B cell (primary cell): Measurements from ENCODE around the gene RIPOR3. TPM values are rescaled to one million over a fixed set of nuclear protein-coding genes. Genes with fewer than 3 reads are reported as not detected.

Source experiments
- ATAC-seq: fragments of 200-7000 bp; cut with Tn5 transposase; one replicate; pipeline ENCODE4 v1.10.0; 2021; ENCODE audit warnings: low read depth, mild to moderate bottlenecking, moderate number of reproducible peaks, moderate library complexity
- CTCF ChIA-PET: fragments of 350-600 bp; sonication (Branson Sonifier 250); formaldehyde crosslinking; loops from one replicate; lab custom pipeline; 2021; ENCODE audit warnings: antibody characterized with exemption, inconsistent platforms; lab: Charles Lee
- POLR2A ChIA-PET: fragments of 350-600 bp; sonication (Branson Sonifier 250); formaldehyde crosslinking; loops from one replicate; lab custom pipeline; 2021; ENCODE audit warnings: antibody characterized with exemption; lab: Charles Lee
- DNase-seq: peaks from one replicate; pipeline ENCODE4 v3.0.0; 2013
- H2AFZ ChIP-seq: 2 replicates; pipeline ENCODE4 v1.6.1; 2012; ENCODE audit warnings: mild to moderate bottlenecking, low read depth, low read length; ENCODE audit not compliant: insufficient read depth, poor library complexity, severe bottlenecking
- H3K27ac ChIP-seq, 2 donors: 1 replicate in 1 of 2; 2 replicates in 1 of 2; pipeline ENCODE4 v1.5.1; 2012 to 2013; ENCODE audit warnings: low read length in 2 of 2, mild to moderate bottlenecking in 2 of 2, moderate library complexity in 1 of 2
- H3K27me3 ChIP-seq, 4 experiments: fragments of 200-600 bp in 1 of 4; sonication (generic) in 1 of 4; replicated peaks in 1 of 4; 1 replicate in 2 of 4; 2 replicates in 2 of 4; pipeline versions ENCODE4 v1.6.1 to v1.7.0; 2013 to 2016; ENCODE audit warnings: low read length in 3 of 4, mild to moderate bottlenecking in 2 of 4, mixed read lengths in 1 of 4, moderate library complexity in 1 of 4; ENCODE audit not compliant: insufficient read depth in 4 of 4, control insufficient read depth in 3 of 4; ENCODE audit errors: control extremely low read depth in 1 of 4
- H3K36me3 ChIP-seq, 2 experiments: replicated peaks in 1 of 2; 1 replicate in 1 of 2; 2 replicates in 1 of 2; pipeline versions ENCODE4 v1.6.1 to v1.7.1; 2013; ENCODE audit warnings: low read length in 1 of 2; ENCODE audit not compliant: insufficient read depth in 2 of 2, control insufficient read depth in 1 of 2; ENCODE audit errors: control extremely low read depth in 1 of 2, extremely low read depth in 1 of 2
- H3K4me1 ChIP-seq, 2 donors: fragments of 200-600 bp in 1 of 2; sonication (generic) in 1 of 2; 1 replicate in 1 of 2; 2 replicates in 1 of 2; pipeline versions ENCODE4 v1.5.1 to v1.6.1; 2013 to 2017; ENCODE audit warnings: low read length in 2 of 2; ENCODE audit not compliant: control insufficient read depth in 2 of 2, insufficient read depth in 2 of 2
- H3K4me2 ChIP-seq: replicated peaks from 2 replicates; pipeline ENCODE3; 2012; ENCODE audit warnings: mild to moderate bottlenecking, low read depth, low read length; ENCODE audit not compliant: poor library complexity, severe bottlenecking
- H3K4me3 ChIP-seq, 5 experiments: fragments of 200-600 bp in 1 of 5; sonication (generic) in 1 of 5; 1 replicate in 3 of 5; 2 replicates in 2 of 5; pipeline versions ENCODE4 v1.5.1 to v1.7.0; 2011 to 2016; ENCODE audit warnings: low read length in 4 of 5, mild to moderate bottlenecking in 4 of 5, low read depth in 2 of 5, control low read depth in 1 of 5, moderate library complexity in 1 of 5; ENCODE audit not compliant: insufficient read depth in 1 of 5; ENCODE audit errors: control extremely low read depth in 1 of 5, extremely low read depth in 1 of 5
- H3K79me2 ChIP-seq: fragments of 200-600 bp; sonication (generic); one replicate; pipeline ENCODE4 v1.6.0; 2016; ENCODE audit warnings: low read length; ENCODE audit not compliant: control insufficient read depth, insufficient read depth
- H3K9ac ChIP-seq: fragments of 200-600 bp; sonication (generic); 2 replicates; pipeline ENCODE4 v1.6.1; 2017; ENCODE audit warnings: mild to moderate bottlenecking, low read length, moderate library complexity
- H3K9me3 ChIP-seq, 3 donors: one replicate each; pipeline versions ENCODE4 v1.6.1 to v1.7.1; 2013; ENCODE audit warnings: low read length in 2 of 3; ENCODE audit not compliant: control insufficient read depth in 2 of 3, insufficient read depth in 1 of 3; ENCODE audit errors: control extremely low read depth in 1 of 3
- H4K20me1 ChIP-seq: 2 replicates; pipeline ENCODE4 v1.6.0; 2012; ENCODE audit warnings: mild to moderate bottlenecking, low read length; ENCODE audit not compliant: insufficient read depth, control insufficient read depth, poor library complexity, severe bottlenecking
- H3K27ac Mint-ChIP-seq: one replicate; pipeline ENCODE4 v1.8.0; 2021; ENCODE audit warnings: mixed read lengths
- H3K27me3 Mint-ChIP-seq: one replicate; pipeline ENCODE4 v1.8.0; 2021; ENCODE audit warnings: mixed read lengths
- H3K4me1 Mint-ChIP-seq: one replicate; pipeline ENCODE4 v1.8.0; 2021; ENCODE audit warnings: mixed read lengths
- H3K4me3 Mint-ChIP-seq: one replicate; pipeline ENCODE4 v1.8.0; 2021; ENCODE audit warnings: mixed read lengths
- H3K9me3 Mint-ChIP-seq: one replicate; pipeline ENCODE4 v1.8.0; 2022; ENCODE audit warnings: mixed read lengths; ENCODE audit not compliant: insufficient read depth
- EZH2 ChIP-seq: IDR thresholded peaks from 2 replicates; pipeline ENCODE4 v1.6.1; 2012; ENCODE audit warnings: borderline replicate concordance, low read depth, mild to moderate bottlenecking, moderate library complexity, low read length; ENCODE audit not compliant: insufficient read depth, poor library complexity, severe bottlenecking
- WGBS: methylation state at CpG from one replicate; pipeline ENCODE4 v1.1.5; 2013; ENCODE audit warnings: missing lambda C conversion rate; ENCODE audit not compliant: insufficient coverage; 5-methylcytosine and 5-hydroxymethylcytosine counted together
- intact Hi-C: fragments of 100-400 bp; cut with micrococcal nuclease; formaldehyde crosslinking; loops from one replicate; pipeline ENCODE4 v1.10.0; 2022
- polyA plus RNA-seq: library from polyadenylated mRNA; depleted of rRNA; stranded (reverse); fragments of >200 nt; gene quantifications from 2 replicates; pipeline ENCODE4 v1.2.3, GENCODE V29; 2012
- total RNA-seq, 2 donors: library from RNA; stranded (reverse); fragments of 120-200 nt in 1 of 2; gene quantifications; 1 replicate in 1 of 2; 2 replicates in 1 of 2; pipeline versions ENCODE4 v1.2.3 to v1.2.4, GENCODE V29; 2013 to 2022
- TF ChIP-seq, protein P1 (sequence below): fragments of 200-600 bp; IDR thresholded peaks from one replicate; pipeline ENCODE4 v1.8.0; 2022; ENCODE audit warnings: antibody characterized with exemption, mild to moderate bottlenecking

Gene RIPOR3
- total and polyA plus RNA-seq, 2 donors (not counting 1 experiment from before 2014, with no cell fraction given), result 0.09 to 0.27 TPM

DNA sequence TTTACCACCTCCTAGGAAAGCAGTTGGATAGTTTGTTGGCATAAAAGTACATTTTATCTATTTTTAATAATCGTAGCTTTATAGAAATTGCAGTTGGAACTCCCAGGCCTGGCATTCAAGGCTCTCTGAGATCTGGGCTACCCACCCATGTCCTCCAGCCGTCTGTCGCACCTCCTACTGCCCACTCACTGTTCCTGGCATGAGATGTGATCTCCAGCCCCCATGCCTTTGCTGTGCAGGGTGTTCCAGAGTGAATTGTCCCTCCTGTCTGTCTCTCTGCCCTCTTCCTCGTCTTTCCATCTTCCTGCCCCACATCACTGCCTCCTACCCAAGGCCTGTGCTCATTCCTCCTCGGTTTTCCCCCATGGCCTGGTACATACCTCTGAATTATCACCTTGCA is 130.5 kb downstream of the RIPOR3 start:
- Histone ChIP-seq H2AFZ (no peak overlapping the region), H3K27ac (no peak overlapping the region), H3K4me1 (peaks cover 9 to 15% of the 10 kb centered on the region in 2 donors), H3K9me3 (peaks cover 0 to 1% (median 0%) of the 10 kb centered on the region in 3 donors), H3K4me2 (no peak overlapping the region), H3K9ac (no peak overlapping the region), H4K20me1 (peaks cover 84% of the 10 kb centered on the region), H3K36me3 (peaks cover 5 to 74% of the 10 kb centered on the region in 2 experiments), H3K4me3 (no peak overlapping the region), H3K79me2 (peaks cover 100% of the 10 kb centered on the region), H3K27me3 (no peaks in the 10 kb centered on the region)
- Mint-ChIP-seq H3K27ac (peak overlapping the region; percentile 73), H3K9me3 (no peaks in the 10 kb centered on the region), H3K4me3 (peak overlapping the region; percentile 6), H3K27me3 (no peaks in the 10 kb centered on the region), H3K4me1 (peaks cover 60% of the 10 kb centered on the region)
- TF ChIP-seq, protein P1, sequence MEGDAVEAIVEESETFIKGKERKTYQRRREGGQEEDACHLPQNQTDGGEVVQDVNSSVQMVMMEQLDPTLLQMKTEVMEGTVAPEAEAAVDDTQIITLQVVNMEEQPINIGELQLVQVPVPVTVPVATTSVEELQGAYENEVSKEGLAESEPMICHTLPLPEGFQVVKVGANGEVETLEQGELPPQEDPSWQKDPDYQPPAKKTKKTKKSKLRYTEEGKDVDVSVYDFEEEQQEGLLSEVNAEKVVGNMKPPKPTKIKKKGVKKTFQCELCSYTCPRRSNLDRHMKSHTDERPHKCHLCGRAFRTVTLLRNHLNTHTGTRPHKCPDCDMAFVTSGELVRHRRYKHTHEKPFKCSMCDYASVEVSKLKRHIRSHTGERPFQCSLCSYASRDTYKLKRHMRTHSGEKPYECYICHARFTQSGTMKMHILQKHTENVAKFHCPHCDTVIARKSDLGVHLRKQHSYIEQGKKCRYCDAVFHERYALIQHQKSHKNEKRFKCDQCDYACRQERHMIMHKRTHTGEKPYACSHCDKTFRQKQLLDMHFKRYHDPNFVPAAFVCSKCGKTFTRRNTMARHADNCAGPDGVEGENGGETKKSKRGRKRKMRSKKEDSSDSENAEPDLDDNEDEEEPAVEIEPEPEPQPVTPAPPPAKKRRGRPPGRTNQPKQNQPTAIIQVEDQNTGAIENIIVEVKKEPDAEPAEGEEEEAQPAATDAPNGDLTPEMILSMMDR, result no peak
- TF ChIP-seq EZH2, result no peak
- 86% methylated on average over 5 of the region's 5 CpGs for WGBS
- intact Hi-C loops, result no loop called here
- ChIA-PET CTCF (interaction anchor here (0.6 to 16.9 kb wide), 8 partner anchors 11 to 177 kb away, joined by 3 to 292 read pairs (median 4); no protein-coding TSS in a partner anchor), POLR2A (no interaction called here)
- ATAC-seq (no peak), DNase-seq (no peak)

DNA sequence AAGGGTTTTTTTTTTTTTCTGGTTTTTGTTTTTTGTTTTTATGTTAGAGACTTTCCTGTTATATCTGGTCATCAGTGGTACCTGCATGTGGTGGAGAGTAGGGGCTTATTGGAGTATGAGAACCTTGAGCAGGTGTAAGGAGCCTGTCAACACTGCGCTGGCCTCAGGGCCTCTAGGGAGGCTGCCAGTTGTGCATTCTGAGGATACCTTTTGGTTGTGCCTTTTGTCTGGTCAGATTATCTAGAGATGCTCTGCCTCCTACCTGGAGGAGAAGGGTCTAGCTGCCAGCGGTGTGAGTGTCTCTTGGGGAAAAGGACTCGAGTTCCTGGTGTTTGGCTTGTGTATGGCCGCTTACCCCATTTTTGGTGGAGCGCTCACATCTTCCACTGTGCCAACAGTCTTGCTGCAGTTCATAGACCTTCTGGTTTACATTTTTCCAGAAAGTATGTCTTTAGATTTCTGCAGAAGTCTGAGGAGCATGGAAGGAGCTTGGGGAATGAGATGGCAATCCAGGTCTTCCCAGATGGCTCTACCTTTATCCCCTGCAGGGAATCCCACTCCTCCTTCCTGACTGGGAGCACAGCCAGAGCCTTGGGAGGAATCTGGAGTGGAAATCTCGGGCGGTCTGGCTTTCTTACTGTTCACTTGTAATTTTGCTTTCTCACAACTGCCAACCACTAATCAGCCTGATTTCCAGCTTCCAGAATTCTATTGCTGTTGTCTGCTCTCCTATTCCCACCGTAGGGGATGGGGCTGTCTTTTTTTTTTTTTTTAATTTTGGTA is 131.3 kb downstream of the RIPOR3 start:
- Histone ChIP-seq H3K9me3 (peaks cover 0 to 4% (median under 1%) of the 10 kb centered on the region in 3 donors), H3K9ac (no peak overlapping the region), H3K36me3 (peaks cover 7 to 66% of the 10 kb centered on the region in 2 experiments), H3K4me2 (peak overlapping the region; percentile 0), H3K79me2 (peaks cover 100% of the 10 kb centered on the region), H2AFZ (no peak overlapping the region), H3K4me3 (no peak overlapping the region), H3K27ac (no peak overlapping the region), H3K27me3 (no peaks in the 10 kb centered on the region), H3K4me1 (peaks cover 11 to 15% of the 10 kb centered on the region in 2 donors), H4K20me1 (peaks cover 76% of the 10 kb centered on the region)
- Mint-ChIP-seq H3K4me1 (peaks cover 59% of the 10 kb centered on the region), H3K27ac (peak overlapping the region; percentile 37), H3K4me3 (no peak overlapping the region), H3K27me3 (no peaks in the 10 kb centered on the region), H3K9me3 (no peaks in the 10 kb centered on the region)
- 94% methylated on average over 3 of the region's 8 CpGs for WGBS
- intact Hi-C loops, result no loop called here
- ChIA-PET POLR2A (interaction anchor here (0.7 kb wide), 1 partner anchor 77 kb away, joined by 3 read pairs; no protein-coding TSS in a partner anchor), CTCF (interaction anchor here (0.6 to 3.3 kb wide), 5 partner anchors 9 to 40 kb away, joined by 3 to 18 read pairs (median 3); no protein-coding TSS in a partner anchor)
- no peak for DNase-seq
- ATAC-seq, result no peak
- TF ChIP-seq, protein P1, result no peak
- TF ChIP-seq EZH2, result no peak
